GM12891 (cell line): ENCODE data around the gene IRF4.

Experiments
- DNase-seq: peaks from one replicate; pipeline ENCODE4 v3.0.0; 2011; ENCODE audit warnings: low spot score; ENCODE audit not compliant: insufficient read length
- FAIRE-seq: peaks from 2 replicates; lab custom pipeline; 2011; peaks lifted over from hg19 to GRCh38; lab: Jason Lieb, UNC
- PAX5 ChIP-seq: IDR thresholded peaks from 2 replicates; pipeline ENCODE4 v1.6.1; 2011; ENCODE audit warnings: low read length, moderate library complexity, mild to moderate bottlenecking; ENCODE audit not compliant: insufficient read depth, severe bottlenecking
- POLR2A ChIP-seq: IDR thresholded peaks from 2 replicates; pipeline ENCODE4 v1.6.1; 2011; ENCODE audit warnings: low read depth, low read length, control low read depth
- POLR2AphosphoS5 ChIP-seq: IDR thresholded peaks from 2 replicates; pipeline ENCODE4 v1.6.1; 2011; ENCODE audit warnings: low read depth, low read length, control low read depth
- POU2F2 ChIP-seq: IDR thresholded peaks from 2 replicates; pipeline ENCODE4 v1.6.1; 2011; ENCODE audit warnings: low read depth, mild to moderate bottlenecking, control low read depth, low read length, moderate library complexity
- SPI1 ChIP-seq: IDR thresholded peaks from 2 replicates; pipeline ENCODE4 v1.6.1; 2011; ENCODE audit warnings: low read depth, low read length, control low read depth
- TAF1 ChIP-seq: IDR thresholded peaks from 2 replicates; pipeline ENCODE4 v1.6.1; 2011; ENCODE audit warnings: low read depth, low read length, control low read depth

Gene IRF4

DNA sequence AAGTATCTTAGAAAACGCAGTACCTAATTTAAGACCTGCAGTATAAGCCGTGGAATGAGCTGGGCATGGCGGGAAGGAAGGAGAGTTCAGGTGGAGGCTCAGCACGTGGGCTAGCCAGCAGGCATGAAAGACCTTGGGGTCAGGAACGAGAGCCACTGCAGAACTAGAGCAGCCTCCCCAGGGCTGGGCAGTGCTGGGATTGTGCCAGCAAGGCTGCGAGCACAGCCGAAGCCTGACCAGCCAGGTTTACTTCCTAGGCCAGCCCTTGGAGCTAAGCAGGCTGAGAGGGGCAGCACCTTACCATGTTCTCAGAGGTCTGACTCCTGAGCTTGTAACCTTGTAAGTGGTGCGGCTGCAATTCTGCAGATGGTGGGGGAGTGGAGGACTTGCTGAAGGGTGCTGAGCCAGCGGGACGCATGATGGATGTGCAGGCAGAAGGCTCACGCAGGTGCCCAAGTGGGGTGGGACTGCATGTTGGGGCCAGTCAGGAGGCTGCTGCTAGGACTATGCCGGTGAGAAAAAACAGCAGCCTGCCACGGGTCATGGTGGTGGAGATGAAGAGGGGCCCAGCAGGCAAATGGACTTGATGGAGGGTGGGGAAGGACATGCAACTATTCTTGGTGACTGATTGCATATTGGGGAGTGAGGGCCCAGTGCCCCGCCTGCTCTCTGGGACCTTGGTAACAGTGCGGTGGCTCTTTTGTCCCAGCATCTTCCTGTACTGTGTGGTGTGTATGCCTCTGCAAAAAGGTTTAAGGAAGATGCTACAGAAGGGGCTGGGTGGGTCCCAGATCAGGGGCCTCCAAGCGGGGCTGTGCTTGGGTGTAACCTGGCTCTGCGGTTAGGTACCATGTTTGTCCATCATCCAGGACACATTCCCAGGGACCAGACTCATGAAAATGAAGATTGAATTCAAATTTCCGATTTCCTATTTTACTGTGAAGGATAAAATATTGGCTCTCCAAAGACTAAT is 37.6 kb upstream of the IRF4 start:
- no peak for FAIRE-seq
- no peak for DNase-seq
- TF ChIP-seq TAF1 (no peak), POLR2AphosphoS5 (no peak), PAX5 (no peak), SPI1 (no peak), POLR2A (no peak), POU2F2 (no peak)

- FAIRE-seq (peak; percentile 45), DNase-seq (no peak)
- TF ChIP-seq TAF1 (no peak), POLR2AphosphoS5 (no peak), POLR2A (no peak), SPI1 (no peak), PAX5 (no peak), POU2F2 (no peak)
These were observed 36.8 kb upstream of the IRF4 start for GRCh38 chr6:354631-355280.

- FAIRE-seq (peak; percentile 91), DNase-seq (no peak)
- TF ChIP-seq POLR2A (no peak), TAF1 (no peak), POU2F2 (no peak), POLR2AphosphoS5 (no peak), SPI1 (peak; percentile 44; the same call in 1 of the 2 replicates), PAX5 (no peak)
These were observed 36.0 kb upstream of the IRF4 start for GRCh38 chr6:355373-356208.

GRCh38 chr6:356828-357251 is 34.7 kb upstream of the IRF4 start:
- no peak for TF ChIP-seq POLR2A
- TF ChIP-seq POU2F2: 0 out of 2 replicates have a peak, but pooled peaks have one; percentile 22
- peak; percentile 80 for TF ChIP-seq SPI1
- FAIRE-seq (peak; percentile 91), DNase-seq (peak; percentile 75)

GRCh38 chr6:357261-357790 is 34.2 kb upstream of the IRF4 start:
- FAIRE-seq: no peak
- DNase-seq: no peak
- no peak for TF ChIP-seq POU2F2

DNA sequence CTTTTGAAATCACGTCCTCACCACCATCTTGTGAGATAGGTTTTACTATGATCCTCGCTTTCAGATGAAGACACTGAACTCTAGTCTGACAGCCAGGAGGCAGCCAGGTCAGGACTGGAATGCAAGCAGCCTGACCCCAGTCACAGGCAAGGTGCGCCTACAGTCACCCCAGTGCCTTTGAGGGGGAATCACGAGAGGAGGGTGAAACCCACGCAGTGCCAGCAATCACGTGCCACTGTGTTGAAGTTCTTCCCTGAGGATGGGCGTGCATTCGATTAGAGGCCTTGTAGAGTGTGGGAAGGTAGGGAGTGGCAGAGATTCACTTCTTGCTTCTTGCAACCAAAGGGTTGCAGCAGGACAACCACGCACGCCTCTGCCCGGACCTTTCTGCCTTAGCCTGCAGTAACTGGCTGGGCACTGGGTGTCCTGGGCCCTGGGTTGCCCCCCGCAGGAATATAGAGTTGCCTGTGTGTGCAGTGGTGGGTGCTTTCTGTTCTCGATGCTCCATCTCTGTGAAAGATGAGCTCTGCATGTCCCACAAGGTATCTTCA is 33.7 kb upstream of the IRF4 start:
- DNase-seq (no peak), FAIRE-seq (peak; percentile 59)
- TF ChIP-seq PAX5 (no peak), POLR2A (0 out of 2 replicates have a peak, but pooled peaks have one; percentile 31), POLR2AphosphoS5 (0 out of 2 replicates have a peak, but pooled peaks have one; percentile 10)

DNA sequence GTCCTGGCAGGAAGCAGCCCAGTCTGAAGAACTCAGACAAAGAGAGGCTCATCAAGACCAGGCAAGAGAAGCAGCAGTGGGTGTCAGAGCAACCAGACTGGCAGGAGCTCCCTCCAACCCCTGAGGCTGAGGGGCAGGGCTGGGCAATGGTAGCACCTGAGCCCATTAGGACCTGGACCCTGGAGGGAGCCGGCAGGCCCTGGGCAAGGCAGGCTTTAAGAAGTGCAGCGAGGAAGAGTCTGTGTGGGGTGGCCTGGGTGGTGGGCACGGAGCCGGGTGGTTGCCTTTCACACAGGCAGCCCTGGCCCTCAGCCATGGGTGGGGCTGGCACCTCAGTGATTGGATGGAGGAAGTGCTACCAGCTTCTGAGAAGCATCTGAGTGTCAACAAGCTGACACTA is 33.1 kb upstream of the IRF4 start:
- FAIRE-seq (no peak), DNase-seq (no peak)
- no peak for TF ChIP-seq TAF1
- TF ChIP-seq SPI1: peak; percentile 32; the same call in 1 of the 2 replicates

DNA sequence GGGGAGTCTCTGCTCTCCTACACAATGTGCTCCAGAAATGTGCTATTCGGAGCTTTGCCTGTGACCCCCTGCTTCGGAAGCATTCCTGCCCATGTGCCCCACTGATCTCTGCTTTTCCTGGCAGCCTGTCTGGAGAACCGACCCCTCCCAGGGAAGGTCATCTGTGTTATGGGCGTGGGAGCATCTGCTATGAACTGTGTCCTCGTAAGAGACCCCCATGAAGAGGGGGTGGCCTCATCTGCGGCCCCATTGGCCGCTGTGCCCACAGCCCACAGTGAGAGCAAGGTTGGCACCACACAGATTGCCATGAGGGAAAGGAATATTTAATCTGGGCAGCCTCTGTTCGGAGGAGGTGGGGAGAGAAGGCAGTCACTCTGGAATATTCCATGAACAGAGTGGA is 32.7 kb upstream of the IRF4 start:
- FAIRE-seq (no peak), DNase-seq (no peak)
- no peak for TF ChIP-seq POLR2A
- no peak for TF ChIP-seq TAF1
- TF ChIP-seq POU2F2: no peak
- no peak for TF ChIP-seq SPI1
- TF ChIP-seq POLR2AphosphoS5: no peak
- no peak for TF ChIP-seq PAX5
